AG04449 (cell line): ENCODE results near the gene LY86.

ENCODE experiments used
- CTCF ChIA-PET: fragments of 350-600 bp; formaldehyde crosslinking; extraction: SDS; loops from one replicate; lab custom pipeline; 2021; ENCODE audit warnings: antibody characterized with exemption; lab: Yijun Ruan, JAX
- POLR2A ChIA-PET: fragments of 400-600, 350-600 bp; formaldehyde crosslinking; extraction: SDS; loops from one replicate; lab custom pipeline; 2020; ENCODE audit warnings: antibody characterized with exemption, inconsistent platforms; lab: Yijun Ruan, JAX
- DNase-seq: peaks from one replicate; pipeline ENCODE4 v3.0.0-alpha.2; 2010; ENCODE audit warnings: low read depth, low spot score
- H3K4me3 ChIP-seq: 2 replicates; pipeline ENCODE4 v1.5.1; 2011; ENCODE audit warnings: low read depth, mild to moderate bottlenecking, control low read depth, low read length
- TF ChIP-seq, protein P1 (sequence below): IDR thresholded peaks from one replicate; pipeline ENCODE4 v1.5.1; 2011; ENCODE audit warnings: mild to moderate bottlenecking, moderate library complexity, low read length, control low read depth, inconsistent platforms; ENCODE audit not compliant: insufficient read depth; ENCODE audit errors: missing control alignments

LY86 gene

DNA sequence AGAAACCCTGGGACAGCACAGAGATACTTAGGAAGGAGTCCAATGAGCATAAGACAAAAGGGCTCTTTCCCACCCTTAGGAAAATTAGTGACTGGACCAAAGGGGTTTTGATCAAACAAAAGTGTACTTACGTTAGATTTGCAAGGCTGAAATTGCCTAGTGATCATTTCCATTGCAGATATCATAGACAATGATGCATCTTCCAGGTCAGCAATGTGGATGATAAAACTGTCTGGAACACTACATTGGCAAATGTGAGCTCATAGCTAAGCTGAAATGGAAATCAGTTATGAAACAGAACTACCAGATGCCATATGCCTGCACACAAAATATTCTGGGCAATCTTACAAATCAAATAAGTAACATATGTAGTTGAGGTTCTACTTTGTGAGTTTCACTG lies 34.0 kb downstream of the LY86 start:
- no peak for DNase-seq
- TF ChIP-seq, protein P1, sequence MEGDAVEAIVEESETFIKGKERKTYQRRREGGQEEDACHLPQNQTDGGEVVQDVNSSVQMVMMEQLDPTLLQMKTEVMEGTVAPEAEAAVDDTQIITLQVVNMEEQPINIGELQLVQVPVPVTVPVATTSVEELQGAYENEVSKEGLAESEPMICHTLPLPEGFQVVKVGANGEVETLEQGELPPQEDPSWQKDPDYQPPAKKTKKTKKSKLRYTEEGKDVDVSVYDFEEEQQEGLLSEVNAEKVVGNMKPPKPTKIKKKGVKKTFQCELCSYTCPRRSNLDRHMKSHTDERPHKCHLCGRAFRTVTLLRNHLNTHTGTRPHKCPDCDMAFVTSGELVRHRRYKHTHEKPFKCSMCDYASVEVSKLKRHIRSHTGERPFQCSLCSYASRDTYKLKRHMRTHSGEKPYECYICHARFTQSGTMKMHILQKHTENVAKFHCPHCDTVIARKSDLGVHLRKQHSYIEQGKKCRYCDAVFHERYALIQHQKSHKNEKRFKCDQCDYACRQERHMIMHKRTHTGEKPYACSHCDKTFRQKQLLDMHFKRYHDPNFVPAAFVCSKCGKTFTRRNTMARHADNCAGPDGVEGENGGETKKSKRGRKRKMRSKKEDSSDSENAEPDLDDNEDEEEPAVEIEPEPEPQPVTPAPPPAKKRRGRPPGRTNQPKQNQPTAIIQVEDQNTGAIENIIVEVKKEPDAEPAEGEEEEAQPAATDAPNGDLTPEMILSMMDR, result no peak
- ChIA-PET CTCF (no interaction called here), POLR2A (no interaction called here)
- H3K4me3 ChIP-seq, result no peak overlapping the region

GRCh38 chr6:6623553-6623952 lies 35.0 kb downstream of the LY86 start:
- TF ChIP-seq, protein P1, result no peak
- no peak for DNase-seq
- ChIA-PET CTCF (no interaction called here), POLR2A (no interaction called here)
- no peak overlapping the region for H3K4me3 ChIP-seq

DNA sequence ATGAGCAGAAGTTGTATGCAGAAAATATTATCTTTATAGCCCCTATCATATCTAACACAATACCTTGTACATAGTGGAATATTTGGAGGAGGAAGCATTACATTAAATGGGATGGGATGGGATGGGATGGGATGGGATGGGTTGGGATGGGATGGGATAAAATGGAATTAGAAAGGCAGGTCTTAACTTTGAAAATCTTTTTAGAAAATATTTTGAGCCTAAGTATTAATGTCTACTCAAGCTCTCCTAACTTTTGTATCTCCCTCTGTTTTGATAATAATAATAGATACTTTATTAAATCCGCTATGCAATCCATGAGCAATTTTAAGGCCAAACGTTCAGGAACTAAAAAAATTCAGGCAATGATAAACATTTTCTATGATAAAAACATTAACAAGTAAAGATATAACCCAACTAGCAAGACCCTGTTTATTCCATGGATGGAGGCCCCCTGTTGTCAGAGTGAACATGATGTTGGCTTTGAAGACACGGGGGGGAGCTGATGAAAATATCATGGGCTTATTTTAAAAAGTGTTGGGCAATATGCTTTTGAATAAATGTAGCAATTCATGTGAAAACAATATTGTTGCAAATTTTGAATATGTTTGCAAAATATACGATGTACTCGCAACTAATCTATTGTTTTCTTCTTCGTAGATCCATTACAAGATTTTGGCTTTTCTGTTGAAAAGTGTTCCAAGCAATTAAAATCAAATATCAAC lies 35.9 kb downstream of the LY86 start:
- TF ChIP-seq, protein P1, result no peak
- POLR2A ChIA-PET, result no interaction called here
- no peak overlapping the region for H3K4me3 ChIP-seq
- CTCF ChIA-PET, result no interaction called here
- DNase-seq, result no peak

DNA sequence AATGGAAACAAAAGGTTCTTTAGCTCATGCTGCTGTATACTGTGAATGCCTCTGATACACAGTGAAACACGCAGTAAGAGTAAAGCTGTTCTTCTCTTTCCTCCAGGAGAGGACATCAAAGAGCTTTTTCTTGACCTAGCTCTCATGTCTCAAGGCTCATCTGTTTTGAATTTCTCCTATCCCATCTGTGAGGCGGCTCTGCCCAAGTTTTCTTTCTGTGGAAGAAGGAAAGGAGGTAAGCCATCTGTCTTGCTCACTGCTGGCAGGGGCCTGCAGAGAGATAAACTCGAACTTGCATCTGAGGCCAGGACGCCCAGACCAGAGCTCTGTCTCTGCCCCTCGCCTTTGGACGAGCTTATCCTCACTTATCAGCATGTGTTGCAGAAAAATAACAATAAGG lies 37.7 kb downstream of the LY86 start:
- H3K4me3 ChIP-seq, result no peak overlapping the region
- CTCF ChIA-PET, result no interaction called here
- TF ChIP-seq, protein P1, result no peak
- no peak for DNase-seq
- POLR2A ChIA-PET, result no interaction called here

- CTCF ChIA-PET, result no interaction called here
- POLR2A ChIA-PET, result no interaction called here
- no peak for DNase-seq
- TF ChIP-seq, protein P1, result no peak
- no peak overlapping the region for H3K4me3 ChIP-seq
Measured at GRCh38 chr6:6629402-6629801, 40.9 kb downstream of the LY86 start.

DNA sequence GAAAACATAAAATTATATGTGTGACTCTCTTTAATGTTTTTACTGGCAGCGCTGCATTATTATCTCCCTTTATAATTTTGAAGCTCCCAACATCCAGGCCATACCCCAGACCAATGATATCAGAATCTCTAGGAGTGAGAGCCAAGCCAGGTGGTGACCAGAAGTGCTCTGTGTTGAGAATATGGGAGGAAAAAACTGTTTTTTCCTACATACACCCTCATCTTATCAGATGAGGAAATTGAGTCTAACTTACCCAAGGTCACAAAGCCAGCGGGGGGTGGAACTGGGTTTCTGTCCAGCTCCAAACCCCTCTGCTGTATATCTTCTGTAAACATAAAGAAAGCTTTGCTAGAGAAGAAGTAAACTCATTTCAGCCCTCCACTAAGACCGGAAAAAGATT lies 42.5 kb downstream of the LY86 start:
- ChIA-PET POLR2A (no interaction called here), CTCF (no interaction called here)
- DNase-seq, result no peak
- H3K4me3 ChIP-seq, result no peak overlapping the region
- TF ChIP-seq, protein P1, result no peak
